Gastrocnemius medialis (tissue), 4 donors: ENCODE results near the gene ZNF440. TPM values are rescaled to one million over a fixed set of nuclear protein-coding genes. Genes with fewer than 3 reads are reported as not detected.
"Not testable (repeated sequence)": the region's sequence is repeated elsewhere in the genome, so short reads cannot be mapped to it uniquely, and the experiment has no call there.

Experiments used
- ATAC-seq, 2 donors: fragments of 150-250 bp; one replicate each; pipeline ENCODE4 v1.9.1; 2016
- DNase-seq, 2 donors: peaks; one replicate each; pipeline ENCODE4 v3.0.0-alpha.2; 2019
- H3K27ac ChIP-seq, 4 donors: fragments of 200-600 bp; sonication (generic); 1 replicate in 1 of 4; 2 replicates in 3 of 4; pipeline ENCODE4 v1.5.1; 2016 to 2018; ENCODE audit warnings: mild to moderate bottlenecking in 2 of 4, moderate library complexity in 1 of 4
- H3K27me3 ChIP-seq, 3 donors: fragments of 200-600 bp; sonication (generic) in 2 of 3; 1 replicate in 1 of 3; 2 replicates in 2 of 3; pipeline versions ENCODE4 v1.5.1 to v1.6.0; 2016 to 2019; ENCODE audit warnings: mild to moderate bottlenecking in 1 of 3, moderate library complexity in 1 of 3
- H3K36me3 ChIP-seq, 2 donors: fragments of 200-600 bp; sonication (generic) in 1 of 2; one replicate each; pipeline ENCODE4 v1.5.1; 2017 to 2018
- H3K4me1 ChIP-seq, 2 donors: fragments of 200-600 bp; sonication (generic) in 1 of 2; one replicate each; pipeline ENCODE4 v1.5.1; 2016 to 2017; ENCODE audit warnings: mild to moderate bottlenecking in 2 of 2
- H3K4me3 ChIP-seq, 4 donors: fragments of 200-600 bp; sonication (generic) in 3 of 4; 1 replicate in 1 of 4; 2 replicates in 3 of 4; pipeline ENCODE4 v1.5.1; 2016 to 2019; ENCODE audit warnings: mild to moderate bottlenecking in 2 of 4
- H3K9me3 ChIP-seq, 3 donors: fragments of 200-600 bp; sonication (generic) in 2 of 3; 1 replicate in 1 of 3; 2 replicates in 2 of 3; pipeline ENCODE4 v1.5.1; 2016 to 2019
- CTCF ChIP-seq, 5 experiments: fragments of 450-650 bp in 3 of 5; fragments of 200-600 bp in 2 of 5; sonication (generic) in 2 of 5; IDR thresholded peaks in 4 of 5; conservative IDR thresholded peaks in 1 of 5; 1 replicate in 4 of 5; 2 replicates in 1 of 5; pipeline ENCODE4 v1.5.1; 2016 to 2019; ENCODE audit warnings: antibody characterized with exemption in 5 of 5, mild to moderate bottlenecking in 3 of 5, moderate library complexity in 3 of 5
- POLR2A ChIP-seq, 2 donors: fragments of 450-650 bp; IDR thresholded peaks; one replicate each; pipeline ENCODE4 v1.6.1; 2017; ENCODE audit warnings: antibody characterized with exemption in 2 of 2, mild to moderate bottlenecking in 2 of 2, moderate library complexity in 2 of 2
- in situ Hi-C, 4 donors: fragments of 200-750 bp; cut with MboI; loops; one replicate each; pipeline versions ENCODE4 v1.15.0 to v1.8.0; 2017; ENCODE audit warnings: low sequenced_read_pairs in 4 of 4
- intact Hi-C: fragments of 100-400 bp; cut with DNase I; formaldehyde crosslinking; loops from one replicate; pipeline ENCODE4 v1.15.1; 2023; ENCODE audit warnings: low total_unique reads
- total RNA-seq, 4 donors: library from RNA; depleted of rRNA; stranded (reverse); fragments of >200 nt; gene quantifications; one replicate each; pipeline versions ENCODE4 v1.1.0 to v1.2.3, GENCODE V29; 2016

The ZNF440 gene
- total RNA-seq, 4 donors from 2014 or later: 2.5 to 5.5 (median 4.2) TPM

GRCh38 chr19:11806354-11807098 is 7.5 kb upstream of the ZNF440 start:
- Histone ChIP-seq H3K36me3 (peaks cover 2 to 42% of the 10 kb centered on the region in 2 donors), H3K4me3 (peak overlapping the region in 1 of 4 donors; percentile 4), H3K27me3 (no peaks in the 10 kb centered on the region), H3K27ac (no peak overlapping the region), H3K9me3 (peaks cover 0 to 30% (median 19%) of the 10 kb centered on the region in 3 donors), H3K4me1 (no peaks in the 10 kb centered on the region)
- ATAC-seq: no peak
- no peak for DNase-seq
- intact Hi-C loops (no loop called here), in situ Hi-C loops (no loop called here)
- no peak for TF ChIP-seq CTCF (IDR thresholded peaks at IDR 0.05 in 4 of 5, conservative IDR thresholded peaks at IDR 0.05 in 1 of 5)
- TF ChIP-seq POLR2A (IDR thresholded peaks at IDR 0.05): no peak

- H3K27me3 ChIP-seq: no peaks in the 10 kb centered on the region
- TF ChIP-seq CTCF (IDR thresholded peaks at IDR 0.05 in 4 of 5, conservative IDR thresholded peaks at IDR 0.05 in 1 of 5) (no peak), POLR2A (IDR thresholded peaks at IDR 0.05) (no peak)
- no peak for ATAC-seq
- peaks cover 0 to 30% (median 19%) of the 10 kb centered on the region in 3 donors for H3K9me3 ChIP-seq
- H3K4me1 ChIP-seq: no peaks in the 10 kb centered on the region
- DNase-seq: no peak
- H3K36me3 ChIP-seq: peaks cover 2 to 42% of the 10 kb centered on the region in 2 donors
- intact Hi-C loops: no loop called here
- no peak overlapping the region for H3K27ac ChIP-seq
- peak overlapping the region in 1 of 4 donors; percentile 4 for H3K4me3 ChIP-seq
- in situ Hi-C loops: no loop called here
Observed at GRCh38 chr19:11807099-11807380, 7.0 kb upstream of the ZNF440 start.

GRCh38 chr19:11813703-11814028 is 407 bp upstream of the ZNF440 start:
- peak overlapping the region in 2 of 4 donors; percentile 94 to 96 for H3K27ac ChIP-seq
- intact Hi-C loops (loop anchor here (1.0 to 5.0 kb wide), 3 partner anchors 15 to 175 kb away; partner anchors contain the start of genes ZNF491 and ZNF69), in situ Hi-C loops (no loop called here)
- DNase-seq (no peak), ATAC-seq (peak; percentile 20 to 34)
- H3K4me1 ChIP-seq: peaks cover 7 to 10% of the 10 kb centered on the region in 2 donors
- H3K4me3 ChIP-seq: peak overlapping the region; percentile 76 to 97 (median 81)
- H3K27me3 ChIP-seq: no peaks in the 10 kb centered on the region
- TF ChIP-seq POLR2A (IDR thresholded peaks at IDR 0.05) (no peak), CTCF (IDR thresholded peaks at IDR 0.05 in 4 of 5, conservative IDR thresholded peaks at IDR 0.05 in 1 of 5) (no peak)
- no peaks in the 10 kb centered on the region for H3K9me3 ChIP-seq
- peaks cover 0 to 12% of the 10 kb centered on the region in 2 donors for H3K36me3 ChIP-seq

GRCh38 chr19:11814700-11815035 is 595 bp downstream of the ZNF440 start:
- Histone ChIP-seq H3K27ac (peak overlapping the region; percentile 80 to 96 (median 88)), H3K4me1 (peaks cover 7 to 10% of the 10 kb centered on the region in 2 donors), H3K9me3 (no peaks in the 10 kb centered on the region), H3K4me3 (peak overlapping the region; percentile 76 to 97 (median 81)), H3K36me3 (peaks cover 0 to 8% of the 10 kb centered on the region in 2 donors), H3K27me3 (no peaks in the 10 kb centered on the region)
- DNase-seq (no peak), ATAC-seq (peak; percentile 17 to 19)
- TF ChIP-seq POLR2A (IDR thresholded peaks at IDR 0.05): no peak
- intact Hi-C loops (loop anchor here (1.0 to 5.0 kb wide), 3 partner anchors 16 to 174 kb away; partner anchors contain the start of genes ZNF491 and ZNF69), in situ Hi-C loops (no loop called here)

- ATAC-seq: no peak
Observed at GRCh38 chr19:11821474-11822109, 7.5 kb downstream of the ZNF440 start.

GRCh38 chr19:11828957-11829876 is 15.1 kb downstream of the ZNF440 start:
- H3K4me3 ChIP-seq, H3K27ac ChIP-seq, H3K4me1 ChIP-seq, ATAC-seq, H3K27me3 ChIP-seq, intact Hi-C loops, in situ Hi-C loops, DNase-seq: not testable (repeated sequence)
- H3K9me3 ChIP-seq: peaks cover 10 to 29% (median 10%) of the 10 kb centered on the region in 3 donors
- H3K36me3 ChIP-seq: peaks cover 19 to 64% of the 10 kb centered on the region in 2 donors

More at GRCh38 chr19:11821474-11822109, 7.5 kb downstream of the ZNF440 start:
- Histone ChIP-seq H3K27me3 (no peaks in the 10 kb centered on the region), H3K36me3 (peaks cover 0 to 23% of the 10 kb centered on the region in 2 donors), H3K9me3 (no peaks in the 10 kb centered on the region), H3K4me3 (no peak overlapping the region), H3K27ac (no peak overlapping the region), H3K4me1 (peaks cover 0 to 3% of the 10 kb centered on the region in 2 donors)
- in situ Hi-C loops: no loop called here
- intact Hi-C loops: no loop called here
- DNase-seq: no peak
- TF ChIP-seq CTCF (IDR thresholded peaks at IDR 0.05 in 4 of 5, conservative IDR thresholded peaks at IDR 0.05 in 1 of 5): no peak
- TF ChIP-seq POLR2A (IDR thresholded peaks at IDR 0.05): no peak
